K562 (cell line): ENCODE measurements around the gene CCDC117. TPM values are rescaled to one million over a fixed set of nuclear protein-coding genes. Genes with fewer than 3 reads are reported as not detected.

Source experiments
- KAT7 ChIP-seq: sonication (generic); formaldehyde crosslinking; IDR thresholded peaks from 2 replicates; pipeline ENCODE4 v1.8.0; 2022; ENCODE audit warnings: missing genetic modification reagents, mild to moderate bottlenecking, borderline replicate concordance
- KLF10 ChIP-seq: fragments of 250-450 bp; sonication (Bioruptor Pico); IDR thresholded peaks from 2 replicates; pipeline ENCODE4 v1.6.1; 2021; ENCODE audit warnings: matching md5 sums
- PHB ChIP-seq: fragments of 250-450 bp; sonication (Bioruptor Pico); IDR thresholded peaks from 2 replicates; pipeline ENCODE4 v1.5.0; 2021
- SAP30 ChIP-seq: fragments of 200-600 bp; sonication (generic); IDR thresholded peaks from 2 replicates; pipeline ENCODE4 v1.6.1; 2012; ENCODE audit warnings: borderline replicate concordance, low read depth, mild to moderate bottlenecking, moderate library complexity, low read length, control low read depth, inconsistent platforms; ENCODE audit not compliant: insufficient read depth, poor library complexity, severe bottlenecking
- SMARCA4 ChIP-seq: fragments of 450-650 bp; IDR thresholded peaks from 2 replicates; pipeline ENCODE4 v1.6.1; 2016
- SREBF1 ChIP-seq: fragments of 150-350 bp; IDR thresholded peaks from 2 replicates; pipeline ENCODE4 v1.6.1; 2014; ENCODE audit warnings: antibody characterized with exemption, low read depth, low read length, borderline replicate concordance
- SREBF2 ChIP-seq: sonication (generic); formaldehyde crosslinking; IDR thresholded peaks from 2 replicates; pipeline ENCODE4 v1.4.0; 2020; ENCODE audit warnings: mild to moderate bottlenecking, missing genetic modification reagents
- ZNF239 ChIP-seq: fragments of 250-450 bp; sonication (Bioruptor Pico); IDR thresholded peaks from 2 replicates; pipeline ENCODE4 v1.4.0; 2020; ENCODE audit warnings: mild to moderate bottlenecking
- polyA plus RNA-seq, 8 experiments: library from polyadenylated mRNA; depleted of rRNA in 4 of 8; stranded (reverse) in 5 of 8; unstranded in 3 of 8; fragments of >200 nt; fragmentation: Nextera tagmentation in 2 of 8; fragmentation: Illumina TruSeq in 1 of 8; extraction: Ambion mirVana in 2 of 8; extraction: Trizol in 1 of 8; gene quantifications; 2 replicates each; pipeline versions ENCODE4 v1.2.1 to v1.2.3, GENCODE V29; 2011 to 2014; ENCODE audit warnings: inconsistent platforms in 1 of 8, missing spikeins in 1 of 8
- total RNA-seq, 7 experiments: library from RNA; depleted of rRNA in 6 of 7; stranded (reverse); fragments of >200 nt in 6 of 7; fragmentation: Illumina TruSeq in 2 of 7; extraction: Trizol in 2 of 7; gene quantifications; 2 replicates each; pipeline versions ENCODE4 v1.2.1 to v1.2.3, GENCODE V29; 2011 to 2021; ENCODE audit warnings: low replicate concordance in 1 of 7
- TF ChIP-seq, protein P1 (sequence below): fragments of 200-600 bp; sonication (generic); IDR thresholded peaks from one replicate; pipeline ENCODE4 v1.6.1; 2012; ENCODE audit warnings: mild to moderate bottlenecking, low read depth, low read length, inconsistent platforms
- TF ChIP-seq, protein P2 (sequence below), 2 experiments: fragments of 450-650 bp in 1 of 2; sonication (generic) in 1 of 2; formaldehyde crosslinking; conservative IDR thresholded peaks; 2 replicates each; pipeline versions ENCODE4 v1.4.0 to v1.8.1; 2020 to 2022; ENCODE audit warnings: mild to moderate bottlenecking in 1 of 2, missing genetic modification reagents in 1 of 2
- TF ChIP-seq, protein P3 (sequence below): sonication (generic); formaldehyde crosslinking; IDR thresholded peaks from 2 replicates; pipeline ENCODE4 v1.9.0; 2022; ENCODE audit warnings: mild to moderate bottlenecking, missing genetic modification reagents
- TF ChIP-seq, protein P4 (sequence below): sonication (generic); formaldehyde crosslinking; IDR thresholded peaks from 2 replicates; pipeline ENCODE4 v1.8.1; 2023; ENCODE audit warnings: mild to moderate bottlenecking, missing genetic modification reagents

The CCDC117 gene
- total and polyA plus RNA-seq, 9 of the 15 experiments (the other 6 are each of a cell fraction or from before 2014, with no cell fraction given) = 5.7 to 23.3 (median 15.8) TPM

DNA sequence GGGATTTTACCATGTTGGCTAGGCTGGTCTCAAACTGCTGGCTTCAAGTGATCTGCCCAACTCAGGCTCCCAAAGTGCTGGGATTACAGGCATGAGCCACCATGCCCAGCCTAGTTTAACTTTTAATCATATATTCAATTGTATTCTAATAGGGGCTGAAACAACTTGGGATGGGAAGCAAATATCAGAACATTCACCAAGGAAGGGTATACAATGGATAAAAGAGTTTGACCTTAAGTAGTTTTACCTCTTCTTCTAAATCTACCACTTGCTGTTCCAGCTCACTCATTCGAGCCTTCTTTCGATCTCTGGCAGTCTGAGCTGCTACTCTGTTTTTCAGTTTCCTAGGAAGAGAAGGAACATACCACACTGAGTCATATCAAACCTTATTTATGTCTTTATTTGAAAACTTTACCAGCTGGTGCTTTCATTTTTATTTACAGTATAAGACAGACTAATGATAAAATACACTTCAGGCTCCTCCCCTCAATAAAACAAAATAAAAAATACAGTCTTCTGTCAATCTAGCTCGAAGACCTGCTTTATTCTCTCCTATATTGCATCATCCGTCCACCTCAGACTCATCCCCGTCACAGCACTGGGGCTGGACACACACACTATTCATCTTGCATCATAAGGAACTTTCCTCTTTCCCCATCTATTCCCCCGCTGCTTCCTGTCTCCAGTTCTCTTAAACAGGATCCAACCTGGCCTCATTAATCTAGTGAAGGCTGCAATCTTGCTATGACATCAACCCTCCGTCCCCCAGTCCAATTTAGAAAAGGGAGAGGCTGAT is 26.5 kb downstream of the CCDC117 start (continued):
- TF ChIP-seq, protein P1, sequence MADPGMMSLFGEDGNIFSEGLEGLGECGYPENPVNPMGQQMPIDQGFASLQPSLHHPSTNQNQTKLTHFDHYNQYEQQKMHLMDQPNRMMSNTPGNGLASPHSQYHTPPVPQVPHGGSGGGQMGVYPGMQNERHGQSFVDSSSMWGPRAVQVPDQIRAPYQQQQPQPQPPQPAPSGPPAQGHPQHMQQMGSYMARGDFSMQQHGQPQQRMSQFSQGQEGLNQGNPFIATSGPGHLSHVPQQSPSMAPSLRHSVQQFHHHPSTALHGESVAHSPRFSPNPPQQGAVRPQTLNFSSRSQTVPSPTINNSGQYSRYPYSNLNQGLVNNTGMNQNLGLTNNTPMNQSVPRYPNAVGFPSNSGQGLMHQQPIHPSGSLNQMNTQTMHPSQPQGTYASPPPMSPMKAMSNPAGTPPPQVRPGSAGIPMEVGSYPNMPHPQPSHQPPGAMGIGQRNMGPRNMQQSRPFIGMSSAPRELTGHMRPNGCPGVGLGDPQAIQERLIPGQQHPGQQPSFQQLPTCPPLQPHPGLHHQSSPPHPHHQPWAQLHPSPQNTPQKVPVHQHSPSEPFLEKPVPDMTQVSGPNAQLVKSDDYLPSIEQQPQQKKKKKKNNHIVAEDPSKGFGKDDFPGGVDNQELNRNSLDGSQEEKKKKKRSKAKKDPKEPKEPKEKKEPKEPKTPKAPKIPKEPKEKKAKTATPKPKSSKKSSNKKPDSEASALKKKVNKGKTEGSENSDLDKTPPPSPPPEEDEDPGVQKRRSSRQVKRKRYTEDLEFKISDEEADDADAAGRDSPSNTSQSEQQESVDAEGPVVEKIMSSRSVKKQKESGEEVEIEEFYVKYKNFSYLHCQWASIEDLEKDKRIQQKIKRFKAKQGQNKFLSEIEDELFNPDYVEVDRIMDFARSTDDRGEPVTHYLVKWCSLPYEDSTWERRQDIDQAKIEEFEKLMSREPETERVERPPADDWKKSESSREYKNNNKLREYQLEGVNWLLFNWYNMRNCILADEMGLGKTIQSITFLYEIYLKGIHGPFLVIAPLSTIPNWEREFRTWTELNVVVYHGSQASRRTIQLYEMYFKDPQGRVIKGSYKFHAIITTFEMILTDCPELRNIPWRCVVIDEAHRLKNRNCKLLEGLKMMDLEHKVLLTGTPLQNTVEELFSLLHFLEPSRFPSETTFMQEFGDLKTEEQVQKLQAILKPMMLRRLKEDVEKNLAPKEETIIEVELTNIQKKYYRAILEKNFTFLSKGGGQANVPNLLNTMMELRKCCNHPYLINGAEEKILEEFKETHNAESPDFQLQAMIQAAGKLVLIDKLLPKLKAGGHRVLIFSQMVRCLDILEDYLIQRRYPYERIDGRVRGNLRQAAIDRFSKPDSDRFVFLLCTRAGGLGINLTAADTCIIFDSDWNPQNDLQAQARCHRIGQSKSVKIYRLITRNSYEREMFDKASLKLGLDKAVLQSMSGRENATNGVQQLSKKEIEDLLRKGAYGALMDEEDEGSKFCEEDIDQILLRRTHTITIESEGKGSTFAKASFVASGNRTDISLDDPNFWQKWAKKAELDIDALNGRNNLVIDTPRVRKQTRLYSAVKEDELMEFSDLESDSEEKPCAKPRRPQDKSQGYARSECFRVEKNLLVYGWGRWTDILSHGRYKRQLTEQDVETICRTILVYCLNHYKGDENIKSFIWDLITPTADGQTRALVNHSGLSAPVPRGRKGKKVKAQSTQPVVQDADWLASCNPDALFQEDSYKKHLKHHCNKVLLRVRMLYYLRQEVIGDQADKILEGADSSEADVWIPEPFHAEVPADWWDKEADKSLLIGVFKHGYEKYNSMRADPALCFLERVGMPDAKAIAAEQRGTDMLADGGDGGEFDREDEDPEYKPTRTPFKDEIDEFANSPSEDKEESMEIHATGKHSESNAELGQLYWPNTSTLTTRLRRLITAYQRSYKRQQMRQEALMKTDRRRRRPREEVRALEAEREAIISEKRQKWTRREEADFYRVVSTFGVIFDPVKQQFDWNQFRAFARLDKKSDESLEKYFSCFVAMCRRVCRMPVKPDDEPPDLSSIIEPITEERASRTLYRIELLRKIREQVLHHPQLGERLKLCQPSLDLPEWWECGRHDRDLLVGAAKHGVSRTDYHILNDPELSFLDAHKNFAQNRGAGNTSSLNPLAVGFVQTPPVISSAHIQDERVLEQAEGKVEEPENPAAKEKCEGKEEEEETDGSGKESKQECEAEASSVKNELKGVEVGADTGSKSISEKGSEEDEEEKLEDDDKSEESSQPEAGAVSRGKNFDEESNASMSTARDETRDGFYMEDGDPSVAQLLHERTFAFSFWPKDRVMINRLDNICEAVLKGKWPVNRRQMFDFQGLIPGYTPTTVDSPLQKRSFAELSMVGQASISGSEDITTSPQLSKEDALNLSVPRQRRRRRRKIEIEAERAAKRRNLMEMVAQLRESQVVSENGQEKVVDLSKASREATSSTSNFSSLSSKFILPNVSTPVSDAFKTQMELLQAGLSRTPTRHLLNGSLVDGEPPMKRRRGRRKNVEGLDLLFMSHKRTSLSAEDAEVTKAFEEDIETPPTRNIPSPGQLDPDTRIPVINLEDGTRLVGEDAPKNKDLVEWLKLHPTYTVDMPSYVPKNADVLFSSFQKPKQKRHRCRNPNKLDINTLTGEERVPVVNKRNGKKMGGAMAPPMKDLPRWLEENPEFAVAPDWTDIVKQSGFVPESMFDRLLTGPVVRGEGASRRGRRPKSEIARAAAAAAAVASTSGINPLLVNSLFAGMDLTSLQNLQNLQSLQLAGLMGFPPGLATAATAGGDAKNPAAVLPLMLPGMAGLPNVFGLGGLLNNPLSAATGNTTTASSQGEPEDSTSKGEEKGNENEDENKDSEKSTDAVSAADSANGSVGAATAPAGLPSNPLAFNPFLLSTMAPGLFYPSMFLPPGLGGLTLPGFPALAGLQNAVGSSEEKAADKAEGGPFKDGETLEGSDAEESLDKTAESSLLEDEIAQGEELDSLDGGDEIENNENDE = no peak
- TF ChIP-seq, protein P2, sequence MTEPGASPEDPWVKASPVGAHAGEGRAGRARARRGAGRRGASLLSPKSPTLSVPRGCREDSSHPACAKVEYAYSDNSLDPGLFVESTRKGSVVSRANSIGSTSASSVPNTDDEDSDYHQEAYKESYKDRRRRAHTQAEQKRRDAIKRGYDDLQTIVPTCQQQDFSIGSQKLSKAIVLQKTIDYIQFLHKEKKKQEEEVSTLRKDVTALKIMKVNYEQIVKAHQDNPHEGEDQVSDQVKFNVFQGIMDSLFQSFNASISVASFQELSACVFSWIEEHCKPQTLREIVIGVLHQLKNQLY (CRISPR knock-in tag; conservative IDR thresholded peaks at IDR 0.05) = no peak
- TF ChIP-seq SAP30 = no peak
- no peak for TF ChIP-seq SREBF1
- no peak for TF ChIP-seq ZNF239 (CRISPR knock-in tag)
- peak; percentile 37; the same call in 1 of the 2 replicates for TF ChIP-seq SMARCA4
- TF ChIP-seq, protein P3, sequence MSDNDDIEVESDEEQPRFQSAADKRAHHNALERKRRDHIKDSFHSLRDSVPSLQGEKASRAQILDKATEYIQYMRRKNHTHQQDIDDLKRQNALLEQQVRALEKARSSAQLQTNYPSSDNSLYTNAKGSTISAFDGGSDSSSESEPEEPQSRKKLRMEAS (CRISPR knock-in tag) = no peak
- no peak for TF ChIP-seq KAT7 (CRISPR knock-in tag)
- TF ChIP-seq SREBF2 = no peak
- no peak for TF ChIP-seq PHB (CRISPR knock-in tag)
- no peak for TF ChIP-seq KLF10 (CRISPR knock-in tag)
- TF ChIP-seq, protein P4, sequence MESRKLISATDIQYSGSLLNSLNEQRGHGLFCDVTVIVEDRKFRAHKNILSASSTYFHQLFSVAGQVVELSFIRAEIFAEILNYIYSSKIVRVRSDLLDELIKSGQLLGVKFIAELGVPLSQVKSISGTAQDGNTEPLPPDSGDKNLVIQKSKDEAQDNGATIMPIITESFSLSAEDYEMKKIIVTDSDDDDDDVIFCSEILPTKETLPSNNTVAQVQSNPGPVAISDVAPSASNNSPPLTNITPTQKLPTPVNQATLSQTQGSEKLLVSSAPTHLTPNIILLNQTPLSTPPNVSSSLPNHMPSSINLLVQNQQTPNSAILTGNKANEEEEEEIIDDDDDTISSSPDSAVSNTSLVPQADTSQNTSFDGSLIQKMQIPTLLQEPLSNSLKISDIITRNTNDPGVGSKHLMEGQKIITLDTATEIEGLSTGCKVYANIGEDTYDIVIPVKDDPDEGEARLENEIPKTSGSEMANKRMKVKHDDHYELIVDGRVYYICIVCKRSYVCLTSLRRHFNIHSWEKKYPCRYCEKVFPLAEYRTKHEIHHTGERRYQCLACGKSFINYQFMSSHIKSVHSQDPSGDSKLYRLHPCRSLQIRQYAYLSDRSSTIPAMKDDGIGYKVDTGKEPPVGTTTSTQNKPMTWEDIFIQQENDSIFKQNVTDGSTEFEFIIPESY (CRISPR knock-in tag) = no peak
